Measurements from ENCODE around the gene RBM11.

RBM11 gene

DNA sequence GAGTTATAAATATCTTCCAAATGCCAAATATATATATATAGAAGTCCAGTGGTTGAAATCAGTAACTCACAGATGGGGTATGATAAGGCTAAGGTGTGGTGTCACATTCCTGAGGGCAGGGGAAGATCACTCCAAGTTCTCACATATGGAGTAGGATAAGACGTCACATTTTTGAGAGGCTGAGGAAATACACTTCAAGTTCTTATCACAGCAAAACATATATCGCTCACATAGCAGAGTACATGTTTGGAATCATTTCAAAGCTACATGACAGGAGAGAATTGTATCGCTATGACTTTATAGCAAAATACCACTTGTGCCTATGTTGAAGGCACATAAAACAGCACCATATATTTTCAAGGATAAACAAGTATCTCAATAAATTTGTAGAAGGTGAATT, 55.1 kb downstream of the RBM11 start:
- no peak for DNase-seq

DNA sequence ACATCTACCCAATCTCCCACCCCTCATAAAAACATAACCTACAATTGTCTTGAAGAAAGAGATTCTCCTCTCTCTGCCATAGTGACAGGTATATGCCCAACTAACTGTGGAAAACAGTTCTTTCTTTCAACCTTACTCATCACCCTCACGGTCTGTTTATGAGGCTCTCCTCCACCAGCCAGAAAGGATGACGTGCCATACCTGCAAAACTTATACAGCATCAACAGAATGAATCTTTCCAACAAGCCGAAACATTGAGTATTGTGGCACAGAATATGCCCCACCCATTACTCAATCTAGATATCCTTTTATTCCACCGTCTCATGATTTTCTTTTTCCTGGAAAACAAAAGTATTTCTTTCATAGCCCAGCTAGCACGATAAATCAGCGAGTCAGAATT, 55.7 kb downstream of the RBM11 start:
- DNase-seq: no peak

- DNase-seq: no peak
Observed at GRCh38 chr21:14273736-14274538, 58.0 kb downstream of the RBM11 start.

- no peak for DNase-seq
Observed at GRCh38 chr21:14275702-14276205, 59.8 kb downstream of the RBM11 start.
